ENCODE data around the gene ACOT11. TPM values are rescaled to one million over a fixed set of nuclear protein-coding genes. Genes with fewer than 3 reads are reported as not detected.

The ACOT11 gene
- total and polyA plus RNA-seq, 2 of the 13 experiments (the other 11 are each of a cell fraction or from before 2014, with no cell fraction given) = 2.6 to 3.3 TPM

GRCh38 chr1:54596756-54597155 is 48.7 kb downstream of the ACOT11 start:
- in situ Hi-C loops (cut with HindIII; ENCODE audit: extremely low pct_ligation_motif_present, low pct_unique_long_range_greater_than_20kb) = no loop called here
- ATAC-seq = peak; percentile 20; the same call in 1 of the 3 replicates

GRCh38 chr1:54597455-54598030 is 49.5 kb downstream of the ACOT11 start:
- intact Hi-C loops (cut with micrococcal nuclease; ENCODE audit: unreplicated experiment) = no loop called here
- no TSS peak for BruUV-seq (replicated peaks)
- DNase-seq (ENCODE audit: low spot score) (no peak), FAIRE-seq (no peak), ATAC-seq (no peak)
- H4K20me1 ChIP-seq (ENCODE audit: insufficient read depth, low read length) = no peaks in the 10 kb centered on the region
- ChIA-PET POLR2A (no interaction called here), CTCF (ENCODE audit: low intra/inter-chr PET ratio, low total read pairs) (no interaction called here)
- no peaks in the 10 kb centered on the region for H3K9me3 ChIP-seq (ENCODE audit: low read length)
- TF ChIP-seq MBD4 (IDR thresholded peaks at IDR 0.05; ENCODE audit: borderline replicate concordance, low read length) = no peak
- peak; percentile 94 for TF ChIP-seq ZNF329 (CRISPR knock-in tag; IDR thresholded peaks at IDR 0.05; ENCODE audit: low read depth)
- H3K27me3 ChIP-seq (ENCODE audit: control insufficient read depth in 1 of 2, insufficient read depth in 2 of 2, low read length in 2 of 2) = no peaks in the 10 kb centered on the region
- 93% methylated on average over 3 of the region's 3 CpGs for WGBS (ENCODE audit: low lambda C conversion rate)
- no peak overlapping the region for H3K4me2 ChIP-seq (ENCODE audit: low read depth, low read length)
- no peak overlapping the region for H2AFZ ChIP-seq (ENCODE audit: low read length)
- H3K36me3 ChIP-seq (replicated peaks in 1 of 2; ENCODE audit: control insufficient read depth in 1 of 2, insufficient read depth in 2 of 2, low read length in 2 of 2) = no peaks in the 10 kb centered on the region; a peak in 1 of 5 replicates
- H3K4me3 ChIP-seq (replicated peaks in 1 of 3; ENCODE audit: insufficient read depth in 1 of 3, low read depth in 2 of 3, low read length in 3 of 3) = no peak overlapping the region
- no peaks in the 10 kb centered on the region for H3K79me2 ChIP-seq (ENCODE audit: insufficient read depth, low read length)
- in situ Hi-C loops (cut with HindIII; ENCODE audit: extremely low pct_ligation_motif_present, low pct_unique_long_range_greater_than_20kb) = no loop called here
- H3K9ac ChIP-seq (ENCODE audit: insufficient read depth, low read depth, low read length) = no peak overlapping the region
- H3K27ac ChIP-seq (ENCODE audit: extremely low read length, insufficient read depth, low read length) = no peak overlapping the region
- H3K4me1 ChIP-seq (ENCODE audit: insufficient read depth, low read length) = peaks cover 28% of the 10 kb centered on the region

More at GRCh38 chr1:54596756-54597155, 48.7 kb downstream of the ACOT11 start:
- ChIA-PET POLR2A (no interaction called here), CTCF (ENCODE audit: low intra/inter-chr PET ratio, low total read pairs) (no interaction called here)
- no TSS peak for BruUV-seq (replicated peaks)
- no peak overlapping the region for H3K4me2 ChIP-seq (ENCODE audit: low read depth, low read length)
- H4K20me1 ChIP-seq (ENCODE audit: insufficient read depth, low read length) = no peaks in the 10 kb centered on the region
- no peaks in the 10 kb centered on the region; a peak in 1 of 5 replicates for H3K36me3 ChIP-seq (replicated peaks in 1 of 2; ENCODE audit: control insufficient read depth in 1 of 2, insufficient read depth in 2 of 2, low read length in 2 of 2)
- no peak overlapping the region for H3K9ac ChIP-seq (ENCODE audit: insufficient read depth, low read depth, low read length)
- H3K79me2 ChIP-seq (ENCODE audit: insufficient read depth, low read length) = no peaks in the 10 kb centered on the region
- TF ChIP-seq RCOR2 (CRISPR knock-in tag; IDR thresholded peaks at IDR 0.05) (no peak), CAMTA2 (CRISPR knock-in tag; IDR thresholded peaks at IDR 0.05; ENCODE audit: borderline replicate concordance) (no peak), RXRA (CRISPR knock-in tag; IDR thresholded peaks at IDR 0.05) (no peak), IKZF4 (CRISPR knock-in tag; IDR thresholded peaks at IDR 0.05; ENCODE audit: borderline replicate concordance, low read depth, not compliant biosample characterization) (no peak)
- H3K4me3 ChIP-seq (replicated peaks in 1 of 3; ENCODE audit: insufficient read depth in 1 of 3, low read depth in 2 of 3, low read length in 3 of 3) = no peak overlapping the region
- FAIRE-seq (no peak), DNase-seq (ENCODE audit: low spot score) (no peak)
- H3K9me3 ChIP-seq (ENCODE audit: low read length) = no peaks in the 10 kb centered on the region
- 73% methylated on average over 2 of the region's 3 CpGs for WGBS (ENCODE audit: low lambda C conversion rate)
- no peak overlapping the region for H2AFZ ChIP-seq (ENCODE audit: low read length)
- H3K27me3 ChIP-seq (ENCODE audit: control insufficient read depth in 1 of 2, insufficient read depth in 2 of 2, low read length in 2 of 2) = no peaks in the 10 kb centered on the region
- intact Hi-C loops (cut with micrococcal nuclease; ENCODE audit: unreplicated experiment) = no loop called here
- no peak overlapping the region for H3K27ac ChIP-seq (ENCODE audit: extremely low read length, insufficient read depth, low read length)
- peaks cover 24% of the 10 kb centered on the region for H3K4me1 ChIP-seq (ENCODE audit: insufficient read depth, low read length)

Measured in HepG2 (cell line).